Astrocyte of the cerebellum (primary cell): ENCODE measurements around the gene ARHGAP30.

Experiments
- DNase-seq: peaks from one replicate; pipeline ENCODE4 v3.0.0-alpha.2; 2011; ENCODE audit warnings: low read depth
- H3K4me3 ChIP-seq: 2 replicates; pipeline ENCODE4 v1.5.1; 2011; ENCODE audit warnings: mild to moderate bottlenecking, low read depth, low read length, moderate library complexity
- in situ Hi-C: cut with HindIII; loops from 2 replicates; pipeline ENCODE4 v1.10.0; 2017; ENCODE audit warnings: low sequenced_read_pairs
- TF ChIP-seq, protein P1 (sequence below): IDR thresholded peaks from 2 replicates; pipeline ENCODE4 v1.5.1; 2012; ENCODE audit warnings: low read length, low read depth, moderate library complexity, mild to moderate bottlenecking; ENCODE audit errors: missing control alignments

Gene ARHGAP30

DNA sequence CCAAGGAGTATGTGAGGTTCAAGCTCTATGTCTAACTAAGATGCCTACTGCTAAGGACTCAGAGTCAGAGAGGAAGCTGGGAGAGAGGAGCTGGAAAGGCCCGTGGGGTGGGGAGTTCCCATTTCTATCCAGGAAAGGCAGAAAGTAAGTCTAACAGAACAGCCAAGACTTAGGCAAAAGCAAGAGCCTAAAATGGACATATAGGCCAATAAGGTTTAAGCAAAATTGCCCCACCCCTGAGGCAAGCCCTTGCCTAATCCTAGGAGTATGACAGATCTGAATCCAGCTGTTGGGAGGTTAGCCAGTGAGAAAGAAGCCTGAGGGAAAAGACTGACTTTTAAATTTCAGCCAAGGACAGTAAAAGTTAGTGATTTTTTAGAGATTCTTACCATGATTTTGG is 26.8 kb upstream of the ARHGAP30 start:
- TF ChIP-seq, protein P1, sequence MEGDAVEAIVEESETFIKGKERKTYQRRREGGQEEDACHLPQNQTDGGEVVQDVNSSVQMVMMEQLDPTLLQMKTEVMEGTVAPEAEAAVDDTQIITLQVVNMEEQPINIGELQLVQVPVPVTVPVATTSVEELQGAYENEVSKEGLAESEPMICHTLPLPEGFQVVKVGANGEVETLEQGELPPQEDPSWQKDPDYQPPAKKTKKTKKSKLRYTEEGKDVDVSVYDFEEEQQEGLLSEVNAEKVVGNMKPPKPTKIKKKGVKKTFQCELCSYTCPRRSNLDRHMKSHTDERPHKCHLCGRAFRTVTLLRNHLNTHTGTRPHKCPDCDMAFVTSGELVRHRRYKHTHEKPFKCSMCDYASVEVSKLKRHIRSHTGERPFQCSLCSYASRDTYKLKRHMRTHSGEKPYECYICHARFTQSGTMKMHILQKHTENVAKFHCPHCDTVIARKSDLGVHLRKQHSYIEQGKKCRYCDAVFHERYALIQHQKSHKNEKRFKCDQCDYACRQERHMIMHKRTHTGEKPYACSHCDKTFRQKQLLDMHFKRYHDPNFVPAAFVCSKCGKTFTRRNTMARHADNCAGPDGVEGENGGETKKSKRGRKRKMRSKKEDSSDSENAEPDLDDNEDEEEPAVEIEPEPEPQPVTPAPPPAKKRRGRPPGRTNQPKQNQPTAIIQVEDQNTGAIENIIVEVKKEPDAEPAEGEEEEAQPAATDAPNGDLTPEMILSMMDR: no peak
- DNase-seq: no peak
- no peak overlapping the region for H3K4me3 ChIP-seq
- in situ Hi-C loops: loop anchor here (5.0 kb wide), 1 partner anchor 49 kb away; the partner anchor contains the start of gene USF1

DNA sequence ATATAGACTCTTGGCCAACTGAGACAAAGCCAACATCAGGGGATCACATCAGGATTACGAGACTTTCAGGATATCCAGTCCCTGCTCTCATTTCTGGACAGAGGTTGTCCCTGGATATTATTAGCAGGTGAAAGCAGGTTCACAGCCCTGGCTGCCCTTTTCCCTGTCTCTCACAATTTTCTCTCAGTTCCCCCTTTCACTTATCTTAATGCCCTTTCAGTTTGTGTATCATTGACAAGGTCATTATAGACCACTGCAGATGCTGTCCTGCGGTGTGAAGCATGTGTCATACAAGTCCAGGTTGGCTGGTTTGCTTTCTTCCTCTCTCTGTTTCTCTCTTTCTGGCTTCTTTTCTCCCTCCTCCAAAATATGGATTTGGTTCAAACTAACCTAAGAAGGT is 26.3 kb upstream of the ARHGAP30 start:
- DNase-seq: no peak
- H3K4me3 ChIP-seq: no peak overlapping the region
- in situ Hi-C loops: loop anchor here (5.0 kb wide), 1 partner anchor 49 kb away; the partner anchor contains the start of gene USF1
- TF ChIP-seq, protein P1: no peak

DNA sequence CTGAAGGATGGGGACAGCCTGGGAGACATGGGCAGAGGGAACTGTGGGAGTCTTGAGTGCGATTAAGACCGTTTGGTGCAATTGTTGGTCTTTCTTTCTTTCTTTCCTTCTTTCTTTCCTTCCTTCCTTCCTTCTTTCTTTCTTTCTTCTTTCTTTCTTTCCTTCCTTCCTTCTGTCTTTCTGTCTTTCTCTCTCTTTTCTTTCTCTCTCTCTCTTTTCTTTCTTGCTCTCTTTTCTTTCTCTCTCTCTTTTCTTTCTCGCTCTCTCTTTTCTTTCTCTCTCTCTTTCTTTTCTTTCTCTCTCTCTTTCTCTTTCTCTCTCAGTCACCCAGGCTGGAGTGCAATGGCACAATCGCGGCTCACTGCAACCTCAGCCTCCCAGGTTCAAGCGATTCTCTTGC is 25.5 kb upstream of the ARHGAP30 start:
- TF ChIP-seq, protein P1: no peak
- DNase-seq: no peak
- in situ Hi-C loops: loop anchor here (5.0 kb wide), 1 partner anchor 48 kb away; the partner anchor contains the start of gene USF1
- no peak overlapping the region for H3K4me3 ChIP-seq

DNA sequence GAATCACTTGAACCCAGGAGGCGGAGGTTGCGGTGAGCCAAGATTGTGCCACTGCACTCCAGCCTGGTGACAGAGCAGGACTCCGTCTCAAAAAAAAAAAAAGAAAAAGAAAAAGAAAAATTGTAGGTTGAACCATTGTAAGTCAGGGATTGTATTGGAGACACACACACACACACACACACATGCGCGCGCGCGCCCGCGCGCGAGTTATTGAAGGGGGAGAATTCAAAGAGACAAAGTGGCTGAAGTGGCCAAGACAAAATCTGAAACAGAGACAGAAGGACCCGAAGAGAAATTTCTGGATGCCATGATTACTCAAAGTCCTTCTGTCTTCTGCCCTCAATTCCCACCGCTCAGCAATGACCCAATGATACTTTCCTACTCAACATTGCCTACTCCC is 24.8 kb upstream of the ARHGAP30 start:
- no peak for DNase-seq
- TF ChIP-seq, protein P1: no peak
- in situ Hi-C loops: no loop called here
- no peak overlapping the region for H3K4me3 ChIP-seq

DNA sequence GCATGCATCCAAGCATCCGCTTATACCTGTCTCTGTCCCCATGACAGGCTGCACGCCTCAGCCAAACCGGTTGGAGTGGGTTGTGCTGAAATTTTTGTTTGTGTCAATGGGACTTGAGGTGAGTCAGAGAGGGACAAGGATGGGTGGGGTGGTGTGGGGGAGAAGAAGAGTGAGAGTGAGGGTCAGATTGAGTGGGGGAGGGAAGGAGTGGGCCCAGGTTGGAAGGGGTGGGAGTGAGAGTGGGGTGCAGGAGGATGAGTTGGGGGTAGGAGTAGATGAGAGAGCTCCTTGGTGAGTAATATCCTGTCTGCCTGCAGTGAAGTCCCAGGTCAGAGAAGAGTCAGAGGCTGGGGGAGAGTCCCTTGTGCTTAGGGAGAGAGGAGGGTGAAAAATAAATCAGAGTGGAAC is 22.9 kb upstream of the ARHGAP30 start:
- TF ChIP-seq, protein P1: no peak
- in situ Hi-C loops: no loop called here
- DNase-seq: no peak
- no peak overlapping the region for H3K4me3 ChIP-seq

DNA sequence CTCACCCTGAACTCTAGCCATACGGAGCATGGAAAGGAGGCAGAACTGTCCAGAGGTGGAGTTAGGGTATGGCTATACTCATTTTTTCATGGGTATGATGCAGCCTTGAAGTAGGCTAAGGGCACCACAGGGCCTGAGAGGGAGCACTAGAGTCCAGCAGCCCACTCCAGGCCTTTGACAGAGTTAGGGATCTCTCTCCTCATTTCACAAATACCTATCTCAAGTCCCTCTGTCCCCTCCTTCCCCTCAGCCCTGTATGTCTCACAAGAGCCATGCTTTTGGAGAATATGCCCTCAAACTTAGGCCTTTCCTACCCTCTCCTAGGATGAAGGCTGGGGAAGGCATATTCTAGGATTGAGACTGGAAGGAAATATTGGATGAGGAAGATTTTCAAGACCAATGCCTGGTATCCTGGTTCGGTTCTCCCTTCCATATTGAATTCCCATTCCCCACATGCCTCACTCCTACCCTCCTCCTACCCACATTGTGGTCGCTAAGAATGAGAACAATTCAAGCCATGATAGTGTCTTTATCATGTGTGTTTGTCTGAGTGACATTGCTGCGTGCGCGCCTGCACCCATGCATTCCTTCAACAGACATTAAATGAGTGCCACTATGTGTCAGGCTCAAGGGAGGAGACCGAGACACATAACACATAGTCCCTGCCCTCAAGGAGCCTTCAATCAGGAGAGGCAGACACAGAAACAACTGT is 22.3 kb upstream of the ARHGAP30 start:
- TF ChIP-seq, protein P1: no peak
- in situ Hi-C loops: no loop called here
- H3K4me3 ChIP-seq: no peak overlapping the region
- DNase-seq: no peak
